Measurements from ENCODE around the gene CD93.

CD93 gene

GRCh38 chr20:23099791-23100719, 13.9 kb upstream of the CD93 start:
- no peak for DNase-seq (ENCODE audit: low read depth in 2 of 2)

- DNase-seq (ENCODE audit: low read depth in 2 of 2): no peak
These were observed 11.8 kb upstream of the CD93 start for GRCh38 chr20:23097636-23098580.

GRCh38 chr20:23096986-23097520, 10.9 kb upstream of the CD93 start:
- DNase-seq (ENCODE audit: low read depth in 2 of 2): no peak

- DNase-seq (ENCODE audit: low read depth in 2 of 2): no peak
These were observed 10.0 kb upstream of the CD93 start for GRCh38 chr20:23096097-23096496.

- no peak for DNase-seq (ENCODE audit: low read depth in 2 of 2)
These were observed 9.4 kb upstream of the CD93 start for GRCh38 chr20:23095499-23095898.

GRCh38 chr20:23094927-23095326, 8.8 kb upstream of the CD93 start:
- no peak for DNase-seq (ENCODE audit: low read depth in 2 of 2)

- DNase-seq (ENCODE audit: low read depth in 2 of 2): no peak
These were observed 8.2 kb upstream of the CD93 start for GRCh38 chr20:23094213-23094896.

GRCh38 chr20:23093613-23094012, 7.5 kb upstream of the CD93 start:
- DNase-seq (ENCODE audit: low read depth in 2 of 2): no peak

- no peak for DNase-seq (ENCODE audit: low read depth in 2 of 2)
These were observed 6.9 kb upstream of the CD93 start for GRCh38 chr20:23092861-23093495.

- DNase-seq (ENCODE audit: low read depth in 2 of 2): no peak
These were observed 6.2 kb upstream of the CD93 start for GRCh38 chr20:23092384-23092756.

- no peak for DNase-seq (ENCODE audit: low read depth in 2 of 2)
These were observed 5.7 kb upstream of the CD93 start for GRCh38 chr20:23091721-23092383.

GRCh38 chr20:23090878-23091277, 4.8 kb upstream of the CD93 start:
- DNase-seq (ENCODE audit: low read depth in 2 of 2): no peak

GRCh38 chr20:23090147-23090546, 4.0 kb upstream of the CD93 start:
- no peak for DNase-seq (ENCODE audit: low read depth in 2 of 2)

- no peak for DNase-seq (ENCODE audit: low read depth in 2 of 2)
These were observed 2.7 kb upstream of the CD93 start for GRCh38 chr20:23088866-23089265.

- DNase-seq (ENCODE audit: low read depth in 2 of 2): no peak
These were observed 1.6 kb upstream of the CD93 start for GRCh38 chr20:23087587-23088251.

GRCh38 chr20:23086931-23087411, 847 bp upstream of the CD93 start:
- no peak for DNase-seq (ENCODE audit: low read depth in 2 of 2)

- no peak for DNase-seq (ENCODE audit: low read depth in 2 of 2)
These were observed 578 bp downstream of the CD93 start for GRCh38 chr20:23085436-23086055.

- no peak for DNase-seq (ENCODE audit: low read depth in 2 of 2)
These were observed 1.2 kb downstream of the CD93 start for GRCh38 chr20:23084845-23085365.

GRCh38 chr20:23084282-23084844, 1.8 kb downstream of the CD93 start:
- DNase-seq (ENCODE audit: low read depth in 2 of 2): no peak

Data from activated CD4-positive, alpha-beta T cell treated with anti-CD3 and anti-CD28 coated beads for 24 hours (primary cell).